GM21737 (cell line): Measurements from ENCODE around the gene FXR1.
A peak's percentile ranks its signal among the peaks of the same experiment; 100 is the strongest.
"Not testable (repeated sequence)": the region's sequence is repeated elsewhere in the genome, so short reads cannot be mapped to it uniquely, and the experiment has no call there.

ENCODE experiments used
- ATAC-seq: cut with Tn5 transposase; IDR thresholded peaks from one replicate; pipeline ENCODE4 v1.9.1; 2021; ENCODE audit warnings: mild to moderate bottlenecking, moderate library complexity; ENCODE audit not compliant: unreplicated experiment

Gene FXR1

DNA sequence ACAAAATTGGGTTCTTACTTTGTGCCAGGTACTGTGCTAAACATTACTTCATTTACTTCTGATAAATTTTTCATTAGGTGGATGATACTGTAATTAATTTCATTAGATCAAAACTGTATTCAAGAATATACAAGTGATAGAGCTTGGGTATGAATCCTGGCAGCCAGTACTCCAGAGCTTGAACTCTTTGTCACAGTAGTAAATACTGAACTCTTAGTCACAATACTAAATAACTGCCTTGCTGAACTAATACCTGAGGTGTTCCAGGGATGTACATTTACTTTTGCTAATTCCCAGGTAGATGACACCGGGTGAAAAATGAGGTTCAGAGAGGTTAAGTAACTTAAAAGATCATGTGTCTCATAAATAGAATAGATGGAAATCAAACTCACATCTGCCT lies 20.3 kb downstream of the FXR1 start:
- ATAC-seq: no peak

DNA sequence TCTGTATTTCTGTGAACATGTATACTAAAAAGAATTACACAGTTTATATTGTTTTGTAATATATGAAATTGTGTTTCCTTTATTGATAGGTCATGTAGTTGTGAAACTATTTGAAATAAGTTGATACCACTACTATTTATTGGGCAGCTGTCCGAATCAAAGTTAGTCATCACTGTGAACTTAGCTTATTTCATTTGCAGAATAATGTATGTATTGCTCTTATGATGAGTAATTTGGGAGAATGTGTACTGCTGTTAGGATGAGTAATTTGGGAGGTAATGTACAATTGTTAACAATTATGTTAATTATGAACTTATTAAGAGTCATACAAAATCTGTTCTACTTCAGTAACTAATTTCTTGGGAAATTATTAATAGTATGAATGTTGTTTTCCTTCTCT lies 22.2 kb downstream of the FXR1 start:
- no peak for ATAC-seq

DNA sequence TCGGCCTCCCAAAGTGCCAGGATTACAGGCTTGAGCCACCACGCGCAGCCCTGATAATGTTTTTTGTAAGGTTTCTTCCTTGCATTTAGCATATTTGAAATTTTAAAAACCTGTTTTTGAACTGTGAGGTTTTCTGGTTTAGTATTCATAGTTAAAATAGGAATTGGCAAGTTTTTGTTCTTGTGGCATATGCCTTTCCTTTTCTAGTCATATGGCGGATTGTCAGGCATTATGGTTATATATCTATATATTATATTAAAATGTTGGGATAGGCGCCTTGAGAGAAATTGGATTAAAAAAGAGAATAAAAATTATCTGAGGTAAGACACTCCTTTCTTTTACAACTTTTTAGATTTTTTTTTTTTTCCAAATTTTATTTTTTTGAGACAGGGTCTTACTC lies 28.4 kb downstream of the FXR1 start:
- no peak for ATAC-seq

DNA sequence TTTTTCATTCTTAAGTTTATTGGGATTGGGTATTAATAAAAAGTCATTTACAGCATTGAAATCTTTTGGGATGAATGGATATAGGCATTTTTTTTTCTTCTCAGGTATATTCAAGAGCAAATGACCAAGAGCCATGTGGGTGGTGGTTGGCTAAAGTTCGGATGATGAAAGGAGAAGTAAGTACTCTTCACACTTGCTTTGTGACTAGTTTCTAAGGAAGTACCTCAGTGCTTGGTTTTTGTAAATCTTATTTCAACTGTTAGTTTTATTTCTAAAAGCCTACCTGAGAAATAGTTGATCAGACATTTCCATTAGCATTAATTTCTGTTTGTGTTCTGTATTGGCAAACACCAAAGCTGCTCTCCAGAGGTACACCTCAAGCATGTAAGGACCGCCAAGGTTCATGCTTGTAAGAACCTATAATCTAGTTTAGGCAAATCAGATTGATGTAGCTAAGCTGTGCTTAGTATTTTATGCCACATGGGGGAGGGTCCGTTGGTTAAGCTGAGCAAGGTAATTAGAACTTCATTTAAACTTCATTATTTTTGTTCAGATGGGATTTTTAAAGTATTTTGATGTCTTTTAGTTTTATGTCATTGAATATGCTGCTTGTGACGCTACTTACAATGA lies 35.4 kb downstream of the FXR1 start:
- no peak for ATAC-seq

DNA sequence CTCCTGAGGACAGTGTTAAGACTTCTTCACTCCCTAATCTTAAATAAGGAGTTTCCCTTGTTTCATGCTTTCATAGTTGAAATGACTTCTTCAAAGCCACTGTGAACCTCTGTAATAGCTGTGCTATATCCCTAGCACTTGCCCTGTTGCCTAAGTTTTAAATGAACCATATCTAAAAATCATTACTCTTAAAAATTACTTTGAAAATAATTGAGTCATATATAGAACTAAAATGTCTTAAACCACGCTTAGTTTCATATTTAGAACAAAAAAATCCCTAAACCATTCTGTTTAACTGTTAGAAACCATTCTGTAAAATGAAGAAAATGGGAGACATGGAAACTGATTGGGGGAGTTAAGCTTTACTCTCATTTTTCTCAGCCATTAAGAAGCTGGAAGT lies 47.2 kb downstream of the FXR1 start:
- no peak for ATAC-seq

DNA sequence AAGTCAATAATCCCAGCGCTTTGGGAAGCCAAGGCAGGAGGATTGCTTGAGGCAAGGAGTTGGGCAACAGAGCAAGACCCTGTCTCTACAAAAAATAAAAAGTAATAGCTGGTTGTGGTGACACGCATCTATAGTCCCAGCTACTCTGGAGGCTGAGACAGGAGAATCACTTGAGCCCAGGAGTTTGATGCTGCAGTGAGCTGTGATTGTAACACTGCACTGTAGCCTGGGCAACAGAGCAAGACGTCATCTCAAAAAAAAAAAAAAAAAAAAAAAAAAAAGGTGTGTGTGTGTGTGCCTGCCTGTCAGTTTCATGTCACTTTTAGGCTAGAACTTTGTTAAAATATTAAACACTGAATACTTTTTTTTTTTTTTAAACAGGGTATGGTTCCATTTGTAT lies 48.6 kb downstream of the FXR1 start:
- no peak for ATAC-seq

DNA sequence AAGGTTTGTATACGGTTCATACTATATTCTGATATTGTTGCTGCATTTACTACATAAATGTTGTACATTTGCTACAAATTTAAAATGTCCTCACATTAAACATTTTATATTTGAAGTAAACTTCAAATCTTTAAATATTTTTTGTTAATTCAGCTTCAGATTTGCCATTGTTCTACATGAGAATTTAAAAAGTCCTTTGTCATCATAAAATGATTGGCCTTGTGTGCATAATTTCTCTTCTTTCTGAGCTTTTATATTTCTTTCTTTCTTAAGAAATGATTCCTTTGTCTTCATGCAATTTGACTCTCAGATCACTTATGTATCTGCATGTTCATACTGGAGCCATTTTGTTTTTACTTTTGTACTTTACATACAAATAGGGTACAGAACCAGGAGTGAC lies 49.1 kb downstream of the FXR1 start:
- ATAC-seq: no peak

DNA sequence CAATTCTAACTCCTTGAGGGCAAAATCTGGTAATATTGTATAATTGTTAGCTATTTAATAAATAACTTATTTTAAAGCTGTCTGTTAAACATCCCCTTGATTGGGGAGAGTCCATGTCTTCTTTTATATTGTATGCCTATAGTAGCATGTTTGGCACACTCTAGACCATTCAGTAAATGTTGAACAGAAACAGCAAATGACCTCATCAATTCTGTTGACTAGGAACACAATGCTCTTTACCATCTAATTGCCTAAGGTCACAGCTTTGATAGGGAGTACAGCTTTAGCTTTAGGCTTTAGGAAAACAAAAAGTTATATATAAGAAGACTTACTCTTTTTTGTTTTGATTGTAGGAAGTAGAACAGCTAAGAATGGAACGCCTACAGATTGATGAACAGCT lies 50.1 kb downstream of the FXR1 start:
- no peak for ATAC-seq

DNA sequence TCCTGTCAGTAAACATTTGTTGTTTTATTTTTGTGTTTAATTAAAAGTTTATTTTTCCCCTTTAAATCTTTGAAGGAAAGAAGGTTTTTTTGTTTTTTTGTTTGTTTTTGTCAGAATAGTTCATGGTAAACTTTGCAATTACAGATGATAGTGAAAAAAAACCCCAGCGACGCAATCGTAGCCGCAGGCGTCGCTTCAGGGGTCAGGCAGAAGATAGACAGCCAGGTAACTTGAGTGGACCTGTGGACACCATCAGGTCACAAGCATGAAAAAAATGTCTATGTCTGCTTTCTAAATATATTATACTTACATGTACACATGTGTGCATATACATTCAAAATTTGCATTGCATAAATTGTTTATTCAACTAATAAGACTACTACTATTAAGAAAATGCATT lies 58.5 kb downstream of the FXR1 start:
- no peak for ATAC-seq

DNA sequence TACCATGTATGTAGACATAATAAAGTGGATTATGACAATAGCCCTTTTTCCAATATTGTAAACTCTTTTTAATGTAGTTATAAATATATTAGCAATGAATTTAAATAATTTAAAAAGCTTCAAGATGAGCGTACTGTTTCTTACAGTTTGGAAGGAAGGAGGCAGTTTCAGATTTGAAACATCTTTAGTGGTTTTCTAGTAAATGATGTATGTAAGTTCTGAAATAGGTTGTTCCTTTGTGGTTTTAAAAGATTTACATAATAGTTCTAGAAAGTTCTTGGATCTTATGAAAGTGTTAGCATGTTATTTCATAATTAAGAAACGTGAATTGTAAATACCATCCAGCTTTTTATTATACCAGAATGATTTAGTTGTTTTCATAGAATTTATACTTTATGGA lies 61.1 kb downstream of the FXR1 start:
- no peak for ATAC-seq

DNA sequence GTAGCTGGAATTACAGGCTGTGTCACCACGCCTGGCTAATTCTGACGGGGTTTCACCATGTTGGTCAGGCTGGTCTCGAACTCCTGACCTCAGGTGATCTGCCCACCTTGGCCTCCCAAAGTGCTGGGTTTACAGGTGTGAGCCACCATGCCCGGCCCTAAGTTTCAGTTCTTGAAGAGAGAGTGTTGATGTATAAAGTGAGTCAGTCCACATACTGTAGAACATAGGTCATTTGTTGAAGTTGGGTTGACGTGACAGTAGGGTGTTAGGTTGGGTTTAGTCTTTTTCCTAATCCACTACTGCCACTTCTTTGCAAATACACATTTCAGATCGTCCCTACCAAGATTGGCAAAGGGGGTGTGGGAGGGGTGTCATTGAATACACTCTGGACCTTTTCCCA lies 61.8 kb downstream of the FXR1 start:
- no peak for ATAC-seq

DNA sequence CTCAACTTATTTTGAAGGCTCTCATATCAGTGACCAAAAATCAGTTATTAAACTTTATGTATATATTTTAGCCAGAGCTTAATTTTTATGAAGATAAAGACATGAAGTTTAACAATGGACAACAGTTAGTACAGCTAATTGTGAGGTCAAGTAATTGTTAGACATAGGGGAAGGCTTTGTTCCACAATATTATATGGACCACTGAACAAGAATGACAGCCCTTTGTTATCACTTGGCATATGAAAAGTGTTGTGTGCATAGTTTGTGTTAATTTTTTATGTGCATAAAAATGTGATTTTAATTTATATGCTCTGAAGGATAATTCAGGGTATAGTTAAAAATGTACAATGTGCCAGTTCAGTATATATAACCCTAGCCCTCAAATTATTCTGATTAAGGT lies 65.0 kb downstream of the FXR1 start:
- ATAC-seq: no peak

DNA sequence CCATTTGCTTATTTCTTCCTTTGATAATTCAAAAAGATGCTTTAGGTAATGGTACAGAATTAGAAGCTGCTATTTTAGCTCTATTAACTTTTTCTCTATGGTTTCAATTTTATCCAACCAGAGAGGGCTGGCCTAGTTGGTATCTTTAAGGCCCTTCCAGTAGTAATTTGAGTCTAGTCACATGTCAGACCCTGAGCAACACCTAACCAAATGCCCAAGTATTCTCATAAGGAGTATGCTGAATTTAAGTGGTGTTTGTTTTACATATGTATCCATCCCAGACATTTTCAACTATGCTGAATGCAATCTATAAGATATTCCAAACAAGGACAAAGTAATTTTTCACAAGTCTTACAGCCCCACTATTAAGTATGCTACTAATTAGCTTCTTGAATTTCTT lies 67.5 kb downstream of the FXR1 start:
- ATAC-seq: no peak

DNA sequence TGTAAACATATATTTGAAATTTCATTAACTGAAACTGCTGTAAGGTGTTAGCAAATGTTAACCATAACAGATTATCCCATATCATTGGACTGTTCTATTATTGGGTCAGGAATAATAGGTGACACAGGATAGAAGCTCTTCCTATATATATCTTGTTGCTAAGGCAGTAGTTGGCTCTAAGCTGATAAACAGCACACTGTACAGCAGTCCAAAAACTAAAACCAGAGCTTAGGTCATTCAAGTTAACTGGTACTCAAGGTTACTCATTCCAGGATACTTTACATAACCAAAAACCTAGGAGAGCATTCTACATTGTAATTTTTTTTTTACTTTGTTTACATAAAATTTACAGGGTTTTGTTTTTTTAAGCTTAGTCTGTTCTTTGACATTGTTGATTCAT lies 68.1 kb downstream of the FXR1 start:
- no peak for ATAC-seq

DNA sequence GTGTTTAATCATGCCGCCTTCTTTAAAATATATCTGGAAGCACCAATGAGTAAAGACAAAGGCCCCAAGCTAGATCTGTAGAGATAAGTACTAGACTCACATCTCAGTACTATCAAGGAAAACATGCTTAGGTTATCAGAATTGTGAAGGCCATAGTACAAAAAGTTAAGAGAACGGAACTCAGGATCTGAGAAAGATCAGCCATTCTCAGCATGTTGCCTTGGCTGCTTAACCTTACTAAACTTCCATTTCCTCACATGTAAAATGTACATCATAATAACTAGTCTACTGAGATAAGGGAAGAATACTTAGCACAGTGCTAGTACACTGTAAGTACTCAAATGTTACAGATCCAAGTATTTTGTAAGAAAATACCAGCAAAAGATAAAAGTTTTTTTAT lies 69.4 kb downstream of the FXR1 start:
- no peak for ATAC-seq

DNA sequence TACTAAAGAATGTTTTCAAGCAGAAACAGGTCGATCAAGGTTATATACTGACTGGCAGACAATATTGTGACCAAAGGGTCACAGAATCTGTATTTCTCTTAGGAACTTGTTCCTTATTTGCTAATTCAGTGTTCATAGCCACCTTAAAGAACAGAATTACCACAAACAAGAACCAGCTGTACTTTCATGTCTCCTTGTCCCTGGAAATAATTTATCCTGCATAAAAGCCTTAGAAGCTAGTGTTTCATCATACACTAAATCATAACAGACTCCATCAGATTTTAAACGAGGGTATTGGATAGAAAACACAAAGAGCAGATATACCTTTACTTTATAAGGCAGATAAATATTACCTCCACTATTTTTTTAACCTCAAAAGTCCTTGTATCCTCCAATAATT lies 70.7 kb downstream of the FXR1 start:
- no peak for ATAC-seq

DNA sequence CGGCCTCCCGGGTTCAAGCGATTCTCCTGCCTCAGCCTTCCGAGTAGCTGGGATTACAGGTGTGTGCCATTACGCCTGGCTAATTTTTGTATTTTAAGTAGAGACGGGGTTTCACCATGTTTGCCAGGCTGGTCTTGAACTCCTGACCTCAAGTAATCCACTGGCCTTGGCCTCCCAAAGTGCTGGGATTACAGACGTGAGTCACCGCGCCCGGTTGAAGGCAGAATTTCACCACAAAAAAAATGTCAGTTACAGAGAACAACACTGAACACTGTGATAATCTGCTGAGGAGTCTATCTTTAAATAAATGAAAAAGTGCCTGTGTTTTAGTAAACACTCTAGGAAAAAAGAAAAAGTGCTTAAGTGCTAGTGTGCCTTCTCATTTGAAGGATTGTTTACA lies 73.9 kb downstream of the FXR1 start:
- ATAC-seq: not testable (repeated sequence)

DNA sequence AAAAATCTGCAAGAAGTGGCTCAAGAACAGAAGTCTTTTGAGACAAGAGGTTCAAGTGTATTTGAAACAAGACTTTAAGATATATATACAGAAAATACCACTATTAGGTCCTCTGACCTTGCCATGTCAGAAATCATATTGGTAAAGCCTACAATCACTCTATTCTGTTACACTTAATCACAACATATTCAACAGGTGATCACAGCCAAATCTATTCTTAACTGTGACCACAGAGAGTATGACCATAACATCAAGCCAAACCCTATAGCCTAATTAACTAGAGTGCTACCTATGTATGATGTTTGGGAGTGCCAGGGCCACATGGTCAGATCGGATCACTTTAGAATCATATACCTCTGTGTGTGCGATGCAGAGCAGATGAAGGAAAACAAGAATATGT lies 74.9 kb downstream of the FXR1 start:
- ATAC-seq: no peak

DNA sequence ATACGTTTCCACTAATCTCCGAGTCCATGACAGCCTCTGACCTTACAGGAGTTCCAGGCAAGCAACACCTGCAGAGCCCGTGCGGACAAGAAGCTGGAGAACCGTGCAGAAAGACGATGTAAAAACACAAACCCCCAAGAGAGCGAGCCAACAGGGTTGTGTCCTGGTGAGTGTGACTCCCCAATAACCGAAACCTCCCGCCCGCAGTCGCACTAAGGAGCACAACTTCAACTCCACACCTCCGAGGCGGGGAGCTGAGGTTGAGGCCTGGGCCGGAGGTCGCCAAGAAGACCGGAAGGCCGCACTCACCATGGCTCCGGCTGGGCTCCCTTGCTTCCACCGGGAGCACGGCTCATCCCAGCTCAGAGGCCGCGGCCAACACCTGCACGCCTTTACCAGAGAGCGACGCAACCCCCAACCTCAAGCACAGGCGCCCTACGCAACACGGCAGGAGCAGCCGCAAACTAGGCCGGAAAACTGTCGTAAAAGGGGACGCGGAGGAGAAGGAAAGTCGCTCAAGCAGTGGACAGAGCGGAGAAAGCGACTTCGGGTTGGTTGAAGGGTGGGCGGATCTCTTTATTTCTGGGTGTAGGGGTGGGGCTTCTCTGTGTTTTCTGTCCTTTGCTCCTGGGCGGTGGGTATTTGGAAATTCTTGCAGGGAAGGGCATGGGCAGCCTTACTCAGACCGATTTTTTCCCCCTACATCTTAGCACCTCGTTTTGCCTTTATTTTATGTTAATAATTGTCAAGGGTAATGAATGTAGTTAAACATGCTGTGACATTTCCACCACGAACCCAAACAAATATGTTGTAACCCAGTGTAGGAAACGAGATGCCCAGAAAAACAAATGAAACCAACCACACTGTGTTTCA lies 77.1 kb downstream of the FXR1 start, which contains the start of gene DNAJC19:
DNAJC19 (minus strand) TSS at position 446 of the 873 bp plus-strand sequence; CDS start at position 312, 134 bp downstream.
- ATAC-seq: peak; percentile 97

DNA sequence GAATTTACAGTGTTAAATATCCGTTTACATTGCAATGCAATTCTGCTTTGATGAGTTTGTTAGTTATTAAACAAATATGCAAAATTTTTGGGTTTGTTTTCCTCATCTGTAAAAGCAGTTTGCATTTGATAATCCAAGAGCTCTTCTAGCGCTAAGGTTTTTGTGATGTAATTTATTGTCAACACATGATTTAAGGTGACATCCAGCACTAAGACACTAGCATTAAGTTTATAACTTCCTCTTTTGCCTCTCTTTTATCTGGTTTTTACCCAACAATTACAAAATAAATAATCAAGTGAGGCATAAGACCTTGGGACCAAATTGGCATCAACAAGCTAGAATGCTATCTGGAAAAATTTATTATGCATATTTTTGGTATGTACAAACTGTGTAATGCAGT lies 78.0 kb downstream of the FXR1 start:
- no peak for ATAC-seq

DNA sequence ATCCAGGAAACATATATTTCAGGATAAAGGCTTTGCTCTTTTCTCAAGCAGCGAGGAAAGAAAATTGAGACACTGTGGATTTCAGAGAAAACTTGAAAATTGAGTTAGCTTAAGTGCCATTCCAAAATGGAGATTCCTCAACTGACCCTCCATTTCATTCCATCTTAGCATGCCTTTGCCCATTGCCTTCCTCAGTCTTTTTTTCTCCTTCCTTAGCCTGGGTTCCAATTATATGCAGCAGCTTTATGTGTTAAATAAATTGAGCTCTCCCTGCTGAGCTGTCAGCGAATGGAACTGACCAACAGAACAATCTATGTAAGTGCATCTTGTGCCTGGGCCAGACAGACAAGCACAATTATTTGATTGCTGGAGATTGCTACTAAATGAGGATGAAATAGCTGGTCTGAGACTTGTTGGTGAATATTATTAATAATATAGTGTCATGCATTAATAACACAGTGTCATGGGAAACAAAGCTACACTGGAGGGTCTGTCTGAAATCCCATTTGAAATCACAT lies 84.0 kb downstream of the FXR1 start:
- no peak for ATAC-seq

DNA sequence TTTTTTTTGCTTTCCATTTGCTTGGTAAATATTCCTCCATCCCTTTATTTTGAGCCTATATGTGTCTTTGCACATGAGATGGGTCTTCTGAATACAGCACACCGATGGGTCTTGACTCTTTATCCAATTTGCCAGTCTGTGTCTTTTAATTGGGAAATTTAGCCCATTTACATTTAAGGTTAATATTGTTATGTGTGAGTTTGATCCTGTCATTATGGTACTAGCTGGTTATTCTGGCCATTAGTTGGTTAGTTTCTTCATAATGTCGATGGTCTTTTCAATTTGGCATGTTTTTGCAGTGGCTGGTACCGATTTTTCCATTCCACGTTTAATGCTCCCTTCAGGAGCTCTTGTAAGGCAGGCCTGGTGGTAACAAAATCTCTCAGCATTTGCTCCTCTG lies 89.9 kb downstream of the FXR1 start:
- not testable (repeated sequence) for ATAC-seq
